Pericardium fibroblast (primary cell): ENCODE results near the gene PPP2R2D. TPM values are rescaled to one million over a fixed set of nuclear protein-coding genes. Genes with fewer than 3 reads are reported as not detected.

Experiments used
- total RNA-seq: library from RNA; depleted of rRNA; stranded (reverse); fragments of >200 nt; gene quantifications from 2 replicates; pipeline ENCODE4 v1.2.3, GENCODE V29; 2015

PPP2R2D gene
- total RNA-seq = 20.3 and 23.7 TPM in 2 replicates

DNA sequence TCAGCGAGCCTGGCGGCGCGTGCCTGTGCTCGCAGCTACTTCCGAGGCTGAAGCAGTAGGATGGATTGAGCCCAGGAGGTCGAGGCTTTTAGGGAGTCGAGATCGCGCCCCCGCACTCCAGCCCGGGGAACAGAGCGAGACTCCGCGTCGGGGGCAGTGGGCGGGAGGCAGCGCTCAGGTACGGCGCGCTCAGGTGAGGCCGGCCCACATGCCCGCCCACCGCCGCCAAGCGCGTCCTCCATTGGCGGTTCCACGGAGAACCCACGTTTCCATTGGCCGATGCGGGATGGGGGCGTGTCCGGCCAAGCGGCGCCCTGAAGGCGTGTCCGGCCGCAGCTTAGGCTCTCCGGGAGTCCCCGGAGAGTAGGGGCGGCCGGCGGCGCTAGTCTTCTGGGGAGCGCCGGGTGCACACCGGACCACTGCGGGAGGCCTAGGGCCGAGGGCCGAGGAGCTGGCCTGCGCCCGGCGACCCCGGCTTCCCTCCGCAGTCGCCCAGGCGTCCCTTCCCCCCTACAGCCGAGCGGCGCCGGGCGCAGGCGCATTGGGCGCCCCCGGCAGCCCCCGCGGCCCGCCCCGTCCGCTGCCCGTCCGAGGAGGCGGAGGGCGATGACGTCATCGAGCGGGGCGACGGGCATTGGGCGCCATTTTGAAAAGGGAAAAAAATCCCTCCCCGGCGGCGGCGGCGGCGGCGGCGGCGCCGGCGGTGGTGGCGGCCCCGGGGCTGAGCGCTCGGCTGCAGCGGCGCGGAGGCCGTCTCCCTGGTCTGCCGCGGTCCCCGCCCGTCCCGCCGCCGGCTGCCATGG, at the start of gene PPP2R2D:
PPP2R2D (plus strand) TSS at position 659 of the 803 bp plus-strand sequence; CDS start at position 800, 141 bp downstream.

DNA sequence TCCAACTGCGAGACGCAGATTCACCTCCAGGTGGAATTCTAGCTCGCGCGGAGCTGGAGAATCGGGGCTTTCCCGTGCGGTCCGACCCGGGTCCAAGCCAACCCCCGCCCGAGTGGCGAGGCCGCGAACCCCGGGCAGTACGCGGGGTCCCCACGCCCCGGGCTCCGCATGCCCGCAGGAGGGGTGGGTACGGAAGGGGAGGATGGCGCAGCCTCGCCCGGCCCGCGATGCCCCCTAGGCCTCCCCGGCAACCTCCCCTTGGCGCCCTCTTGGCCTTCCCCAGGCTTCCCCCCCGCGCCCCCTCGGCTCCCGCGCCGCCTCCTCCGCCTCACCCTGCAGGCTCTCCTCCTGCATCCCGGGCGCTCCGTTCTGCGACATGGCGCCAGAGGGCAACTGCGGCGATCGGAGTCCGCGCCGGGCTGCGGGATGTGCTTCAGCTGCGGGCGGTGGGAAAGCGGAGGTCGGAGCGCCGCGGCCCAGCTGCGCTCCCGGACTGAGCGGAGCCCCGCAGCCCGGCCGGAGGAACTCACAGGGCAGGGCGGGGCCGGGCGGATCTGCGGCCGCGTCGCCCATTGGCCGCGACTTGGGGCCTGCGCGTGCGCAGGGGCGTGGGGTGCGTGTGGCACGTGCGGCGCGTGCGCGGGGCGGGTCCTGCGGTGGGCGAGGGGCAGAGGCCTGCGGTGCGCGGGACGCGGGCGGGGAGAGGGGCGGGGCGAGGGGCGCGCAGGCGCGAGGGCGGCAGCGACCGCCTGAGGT, 80.8 kb downstream of the PPP2R2D start, which contains the start of gene BNIP3:
BNIP3 (minus strand) TSS at position 495 of the 756 bp plus-strand sequence; CDS start at position 378, 117 bp downstream.

Other genes starting within 250 kb of the PPP2R2D start
- 254 and 359 TPM in 2 replicates for gene BNIP3, start 80.9 kb downstream of the PPP2R2D start, total RNA-seq
- gene JAKMIP3, start 164.9 kb downstream of the PPP2R2D start, total RNA-seq = 0.09 and 0.12 TPM in 2 replicates